WTC11 (cell line): Measurements from ENCODE around the gene PMEPA1.

Experiments
- CREB1 ChIP-seq: sonication (generic); formaldehyde crosslinking; IDR thresholded peaks from 2 replicates; pipeline ENCODE4 v1.8.0; 2023; ENCODE audit warnings: mild to moderate bottlenecking, missing genetic modification reagents
- STAT6 ChIP-seq: sonication (generic); formaldehyde crosslinking; conservative IDR thresholded peaks from 2 replicates; pipeline ENCODE4 v1.8.1; 2023; ENCODE audit warnings: mild to moderate bottlenecking, low read depth, missing genetic modification reagents, moderate library complexity
- TF ChIP-seq, protein P1 (sequence below): fragments of 200-600 bp; IDR thresholded peaks from 2 replicates; pipeline ENCODE4 v1.8.0; 2022; ENCODE audit warnings: antibody characterized with exemption
- TF ChIP-seq, protein P2 (sequence below): sonication (generic); formaldehyde crosslinking; conservative IDR thresholded peaks from 2 replicates; pipeline ENCODE4 v1.8.1; 2022; ENCODE audit warnings: mild to moderate bottlenecking, missing genetic modification reagents

DNA sequence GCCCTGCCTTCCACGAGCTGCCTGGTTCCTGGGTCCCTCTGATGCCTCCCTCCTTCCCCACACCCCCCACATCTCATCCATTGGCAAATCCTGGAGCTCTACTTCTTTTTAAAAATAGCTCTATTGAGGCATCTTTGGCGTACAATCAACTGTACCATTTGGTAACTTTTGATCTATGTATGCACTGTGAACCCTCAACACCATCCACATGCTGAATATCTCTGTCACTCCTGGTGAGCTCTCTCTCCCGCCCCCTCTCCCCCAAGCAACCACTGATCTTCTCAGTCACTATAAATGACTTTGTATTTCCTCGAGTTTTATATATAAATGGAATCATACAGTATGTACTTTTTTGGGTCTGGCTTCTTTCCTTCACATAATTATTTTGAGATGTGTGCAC, 22.4 kb upstream of the PMEPA1 start:
- TF ChIP-seq, protein P1, sequence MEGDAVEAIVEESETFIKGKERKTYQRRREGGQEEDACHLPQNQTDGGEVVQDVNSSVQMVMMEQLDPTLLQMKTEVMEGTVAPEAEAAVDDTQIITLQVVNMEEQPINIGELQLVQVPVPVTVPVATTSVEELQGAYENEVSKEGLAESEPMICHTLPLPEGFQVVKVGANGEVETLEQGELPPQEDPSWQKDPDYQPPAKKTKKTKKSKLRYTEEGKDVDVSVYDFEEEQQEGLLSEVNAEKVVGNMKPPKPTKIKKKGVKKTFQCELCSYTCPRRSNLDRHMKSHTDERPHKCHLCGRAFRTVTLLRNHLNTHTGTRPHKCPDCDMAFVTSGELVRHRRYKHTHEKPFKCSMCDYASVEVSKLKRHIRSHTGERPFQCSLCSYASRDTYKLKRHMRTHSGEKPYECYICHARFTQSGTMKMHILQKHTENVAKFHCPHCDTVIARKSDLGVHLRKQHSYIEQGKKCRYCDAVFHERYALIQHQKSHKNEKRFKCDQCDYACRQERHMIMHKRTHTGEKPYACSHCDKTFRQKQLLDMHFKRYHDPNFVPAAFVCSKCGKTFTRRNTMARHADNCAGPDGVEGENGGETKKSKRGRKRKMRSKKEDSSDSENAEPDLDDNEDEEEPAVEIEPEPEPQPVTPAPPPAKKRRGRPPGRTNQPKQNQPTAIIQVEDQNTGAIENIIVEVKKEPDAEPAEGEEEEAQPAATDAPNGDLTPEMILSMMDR = no peak
- no peak for TF ChIP-seq CREB1 (CRISPR knock-in tag)
- TF ChIP-seq, protein P2, sequence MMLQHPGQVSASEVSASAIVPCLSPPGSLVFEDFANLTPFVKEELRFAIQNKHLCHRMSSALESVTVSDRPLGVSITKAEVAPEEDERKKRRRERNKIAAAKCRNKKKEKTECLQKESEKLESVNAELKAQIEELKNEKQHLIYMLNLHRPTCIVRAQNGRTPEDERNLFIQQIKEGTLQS = no peak
- TF ChIP-seq STAT6 (CRISPR knock-in tag) = no peak
